Measurements from ENCODE around the gene RNPS1. TPM values are rescaled to one million over a fixed set of nuclear protein-coding genes. Genes with fewer than 3 reads are reported as not detected.

RNPS1 gene
- total and polyA plus RNA-seq, 8 donors = 109 to 208 (median 194) TPM

DNA sequence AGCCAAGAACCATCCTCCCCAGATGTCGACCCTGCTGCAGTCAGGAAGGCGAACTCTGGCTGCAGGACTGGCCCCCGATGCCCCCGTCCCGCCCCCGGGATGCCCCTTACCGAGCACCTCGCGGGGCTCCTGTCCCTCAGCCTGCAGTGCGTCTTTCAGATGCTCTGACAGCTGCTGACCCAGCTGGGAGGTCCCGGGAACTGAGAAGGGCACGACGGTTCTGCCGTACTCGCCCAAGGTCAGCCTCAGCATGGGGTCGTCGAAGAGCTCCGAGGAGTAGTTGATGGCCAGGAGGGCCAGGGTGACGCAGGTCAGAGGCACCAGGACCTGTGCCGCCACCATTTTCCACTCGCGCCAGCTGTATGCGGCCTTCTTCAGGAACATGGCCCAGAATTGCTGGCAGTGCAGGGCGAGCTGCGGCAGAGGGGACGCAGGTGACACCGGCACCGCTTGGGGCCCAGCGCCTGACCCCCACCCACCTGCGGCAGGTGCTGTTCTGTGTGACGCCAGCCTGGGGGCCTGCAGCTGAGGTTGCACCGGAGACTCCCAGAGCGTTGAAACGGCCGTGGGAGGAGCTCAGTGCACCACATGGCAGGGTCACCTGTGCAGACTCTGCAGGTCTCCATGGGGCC is 20.1 kb upstream of the RNPS1 start:
- intact Hi-C loops (cut with DNase I) = no loop called here
- TF ChIP-seq, protein P1, sequence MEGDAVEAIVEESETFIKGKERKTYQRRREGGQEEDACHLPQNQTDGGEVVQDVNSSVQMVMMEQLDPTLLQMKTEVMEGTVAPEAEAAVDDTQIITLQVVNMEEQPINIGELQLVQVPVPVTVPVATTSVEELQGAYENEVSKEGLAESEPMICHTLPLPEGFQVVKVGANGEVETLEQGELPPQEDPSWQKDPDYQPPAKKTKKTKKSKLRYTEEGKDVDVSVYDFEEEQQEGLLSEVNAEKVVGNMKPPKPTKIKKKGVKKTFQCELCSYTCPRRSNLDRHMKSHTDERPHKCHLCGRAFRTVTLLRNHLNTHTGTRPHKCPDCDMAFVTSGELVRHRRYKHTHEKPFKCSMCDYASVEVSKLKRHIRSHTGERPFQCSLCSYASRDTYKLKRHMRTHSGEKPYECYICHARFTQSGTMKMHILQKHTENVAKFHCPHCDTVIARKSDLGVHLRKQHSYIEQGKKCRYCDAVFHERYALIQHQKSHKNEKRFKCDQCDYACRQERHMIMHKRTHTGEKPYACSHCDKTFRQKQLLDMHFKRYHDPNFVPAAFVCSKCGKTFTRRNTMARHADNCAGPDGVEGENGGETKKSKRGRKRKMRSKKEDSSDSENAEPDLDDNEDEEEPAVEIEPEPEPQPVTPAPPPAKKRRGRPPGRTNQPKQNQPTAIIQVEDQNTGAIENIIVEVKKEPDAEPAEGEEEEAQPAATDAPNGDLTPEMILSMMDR (IDR thresholded peaks at IDR 0.05) = no peak
- Histone ChIP-seq H3K27ac (no peak overlapping the region), H3K36me3 (peaks cover 0 to 94% of the 10 kb centered on the region in 2 donors), H3K4me1 (no peaks in the 10 kb centered on the region), H3K27me3 (no peaks in the 10 kb centered on the region), H3K9me3 (no peaks in the 10 kb centered on the region), H3K4me3 (no peak overlapping the region)
- DNase-seq = peak in 1 of 4 donors; percentile 63
- no peak for ATAC-seq

DNA sequence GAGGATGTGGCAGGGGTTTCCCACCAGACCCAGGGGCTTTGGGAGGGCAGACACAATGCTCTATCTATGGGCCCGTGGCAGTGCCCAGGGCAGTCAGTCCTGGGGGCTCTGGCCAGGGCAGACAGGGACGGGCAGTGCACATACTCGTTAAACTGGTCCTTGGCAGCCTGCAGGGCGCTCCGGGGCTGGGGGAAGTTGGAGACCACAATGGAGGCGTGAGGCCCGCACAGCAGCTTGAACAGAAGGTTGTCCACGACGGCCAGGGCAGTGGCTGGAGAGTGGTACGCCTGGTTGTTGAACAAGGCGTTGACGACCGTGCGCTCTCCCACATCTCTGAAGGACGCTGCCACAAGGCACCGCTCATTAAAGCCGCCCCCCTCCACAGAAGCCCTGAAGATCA is 18.6 kb upstream of the RNPS1 start:
- Histone ChIP-seq H3K36me3 (peaks cover 0 to 93% of the 10 kb centered on the region in 2 donors), H3K9me3 (no peaks in the 10 kb centered on the region), H3K4me3 (no peak overlapping the region), H3K27me3 (no peaks in the 10 kb centered on the region), H3K27ac (no peak overlapping the region), H3K4me1 (no peaks in the 10 kb centered on the region)
- intact Hi-C loops (cut with DNase I) = no loop called here
- DNase-seq (peak in 1 of 4 donors; percentile 65), ATAC-seq (no peak)
- TF ChIP-seq, protein P1 (IDR thresholded peaks at IDR 0.05) = no peak

GRCh38 chr16:2285731-2286191 is 17.8 kb upstream of the RNPS1 start:
- no peaks in the 10 kb centered on the region for H3K9me3 ChIP-seq
- no peaks in the 10 kb centered on the region for H3K4me1 ChIP-seq
- no peak overlapping the region for H3K4me3 ChIP-seq
- intact Hi-C loops (cut with DNase I) = no loop called here
- DNase-seq (peak in 1 of 4 donors; percentile 69), ATAC-seq (no peak)
- H3K27me3 ChIP-seq = no peaks in the 10 kb centered on the region
- H3K27ac ChIP-seq = no peak overlapping the region
- H3K36me3 ChIP-seq = peaks cover 0 to 93% of the 10 kb centered on the region in 2 donors
- TF ChIP-seq, protein P1 (IDR thresholded peaks at IDR 0.05) = no peak

GRCh38 chr16:2284797-2285576 is 17.1 kb upstream of the RNPS1 start:
- H3K27me3 ChIP-seq = no peaks in the 10 kb centered on the region
- ATAC-seq (no peak), DNase-seq (peak in 1 of 4 donors; percentile 57)
- peaks cover 0 to 93% of the 10 kb centered on the region in 2 donors for H3K36me3 ChIP-seq
- no peaks in the 10 kb centered on the region for H3K9me3 ChIP-seq
- no peaks in the 10 kb centered on the region for H3K4me1 ChIP-seq
- H3K27ac ChIP-seq = no peak overlapping the region
- H3K4me3 ChIP-seq = no peak overlapping the region
- TF ChIP-seq, protein P1 (IDR thresholded peaks at IDR 0.05) = no peak
- intact Hi-C loops (cut with DNase I) = no loop called here

All from left lung (tissue), 10 donors.